ENCODE results near the gene IL1RN. TPM values are rescaled to one million over a fixed set of nuclear protein-coding genes. Genes with fewer than 3 reads are reported as not detected.

The IL1RN gene
- total and polyA plus RNA-seq, 2 of the 13 experiments (the other 11 are each of a cell fraction or from before 2014, with no cell fraction given): 21.2 to 101 TPM

GRCh38 chr2:113157118-113157896 lies 29.9 kb downstream of the IL1RN start (continued):
- TF ChIP-seq SMARCE1 (IDR thresholded peaks at IDR 0.05; ENCODE audit: borderline replicate concordance) (no peak), IKZF4 (CRISPR knock-in tag; IDR thresholded peaks at IDR 0.05; ENCODE audit: borderline replicate concordance, low read depth, not compliant biosample characterization) (no peak), KDM4B (CRISPR knock-in tag; IDR thresholded peaks at IDR 0.05) (no peak), ZNF251 (CRISPR knock-in tag; IDR thresholded peaks at IDR 0.05) (no peak), USF2 (IDR thresholded peaks at IDR 0.05; ENCODE audit: low read depth, low read length) (no peak), USF2 (CRISPR knock-in tag; IDR thresholded peaks at IDR 0.05; ENCODE audit: borderline replicate concordance) (no peak), ZNF263 (CRISPR knock-in tag; IDR thresholded peaks at IDR 0.05) (no peak), ZNF615 (CRISPR knock-in tag; IDR thresholded peaks at IDR 0.05; ENCODE audit: borderline replicate concordance) (no peak), ZBTB40 (IDR thresholded peaks at IDR 0.05) (no peak), ZBTB40 (CRISPR knock-in tag; IDR thresholded peaks at IDR 0.05) (peak; percentile 32; the same call in 1 of the 2 replicates), ZNF430 (CRISPR knock-in tag; IDR thresholded peaks at IDR 0.05) (peak; percentile 67)
- TF ChIP-seq, protein P1, sequence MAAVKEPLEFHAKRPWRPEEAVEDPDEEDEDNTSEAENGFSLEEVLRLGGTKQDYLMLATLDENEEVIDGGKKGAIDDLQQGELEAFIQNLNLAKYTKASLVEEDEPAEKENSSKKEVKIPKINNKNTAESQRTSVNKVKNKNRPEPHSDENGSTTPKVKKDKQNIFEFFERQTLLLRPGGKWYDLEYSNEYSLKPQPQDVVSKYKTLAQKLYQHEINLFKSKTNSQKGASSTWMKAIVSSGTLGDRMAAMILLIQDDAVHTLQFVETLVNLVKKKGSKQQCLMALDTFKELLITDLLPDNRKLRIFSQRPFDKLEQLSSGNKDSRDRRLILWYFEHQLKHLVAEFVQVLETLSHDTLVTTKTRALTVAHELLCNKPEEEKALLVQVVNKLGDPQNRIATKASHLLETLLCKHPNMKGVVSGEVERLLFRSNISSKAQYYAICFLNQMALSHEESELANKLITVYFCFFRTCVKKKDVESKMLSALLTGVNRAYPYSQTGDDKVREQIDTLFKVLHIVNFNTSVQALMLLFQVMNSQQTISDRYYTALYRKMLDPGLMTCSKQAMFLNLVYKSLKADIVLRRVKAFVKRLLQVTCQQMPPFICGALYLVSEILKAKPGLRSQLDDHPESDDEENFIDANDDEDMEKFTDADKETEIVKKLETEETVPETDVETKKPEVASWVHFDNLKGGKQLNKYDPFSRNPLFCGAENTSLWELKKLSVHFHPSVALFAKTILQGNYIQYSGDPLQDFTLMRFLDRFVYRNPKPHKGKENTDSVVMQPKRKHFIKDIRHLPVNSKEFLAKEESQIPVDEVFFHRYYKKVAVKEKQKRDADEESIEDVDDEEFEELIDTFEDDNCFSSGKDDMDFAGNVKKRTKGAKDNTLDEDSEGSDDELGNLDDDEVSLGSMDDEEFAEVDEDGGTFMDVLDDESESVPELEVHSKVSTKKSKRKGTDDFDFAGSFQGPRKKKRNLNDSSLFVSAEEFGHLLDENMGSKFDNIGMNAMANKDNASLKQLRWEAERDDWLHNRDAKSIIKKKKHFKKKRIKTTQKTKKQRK (IDR thresholded peaks at IDR 0.05; ENCODE audit: low read length): no peak
